ENCODE measurements around the gene PARD3.

DNA sequence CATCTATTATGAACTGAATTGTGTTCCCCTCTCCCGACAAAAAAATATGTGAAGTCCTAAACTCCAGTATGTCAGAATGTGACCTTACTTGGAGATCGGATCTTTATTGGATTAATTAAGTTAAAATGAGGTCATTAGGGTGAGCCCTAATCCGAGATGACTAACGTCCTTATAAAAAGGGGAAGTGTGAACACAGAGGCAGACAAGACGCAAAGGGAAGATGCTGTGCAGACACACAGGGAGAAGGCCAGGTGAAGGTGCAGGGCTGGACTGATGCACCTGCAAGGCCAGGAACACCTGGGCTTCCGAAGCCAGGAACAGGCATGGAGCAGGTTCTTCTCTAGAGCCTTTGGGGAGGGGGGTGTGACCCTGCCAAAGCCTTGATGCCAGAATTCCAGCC, 187.8 kb downstream of the PARD3 start:
- TF ChIP-seq, protein P1, sequence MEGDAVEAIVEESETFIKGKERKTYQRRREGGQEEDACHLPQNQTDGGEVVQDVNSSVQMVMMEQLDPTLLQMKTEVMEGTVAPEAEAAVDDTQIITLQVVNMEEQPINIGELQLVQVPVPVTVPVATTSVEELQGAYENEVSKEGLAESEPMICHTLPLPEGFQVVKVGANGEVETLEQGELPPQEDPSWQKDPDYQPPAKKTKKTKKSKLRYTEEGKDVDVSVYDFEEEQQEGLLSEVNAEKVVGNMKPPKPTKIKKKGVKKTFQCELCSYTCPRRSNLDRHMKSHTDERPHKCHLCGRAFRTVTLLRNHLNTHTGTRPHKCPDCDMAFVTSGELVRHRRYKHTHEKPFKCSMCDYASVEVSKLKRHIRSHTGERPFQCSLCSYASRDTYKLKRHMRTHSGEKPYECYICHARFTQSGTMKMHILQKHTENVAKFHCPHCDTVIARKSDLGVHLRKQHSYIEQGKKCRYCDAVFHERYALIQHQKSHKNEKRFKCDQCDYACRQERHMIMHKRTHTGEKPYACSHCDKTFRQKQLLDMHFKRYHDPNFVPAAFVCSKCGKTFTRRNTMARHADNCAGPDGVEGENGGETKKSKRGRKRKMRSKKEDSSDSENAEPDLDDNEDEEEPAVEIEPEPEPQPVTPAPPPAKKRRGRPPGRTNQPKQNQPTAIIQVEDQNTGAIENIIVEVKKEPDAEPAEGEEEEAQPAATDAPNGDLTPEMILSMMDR (IDR thresholded peaks at IDR 0.05), result no peak
- TF ChIP-seq POLR2A (IDR thresholded peaks at IDR 0.05), result no peak

All from Peyer's patch (tissue), 4 donors.